HepG2 (cell line): ENCODE results near the gene NEURL2. TPM values are rescaled to one million over a fixed set of nuclear protein-coding genes. Genes with fewer than 3 reads are reported as not detected.

Source experiments
- ATAC-seq: fragments of 200-7000 bp; cut with Tn5 transposase; 3 replicates; pipeline ENCODE4 v1.9.1; 2020; ENCODE audit warnings: mild to moderate bottlenecking, moderate library complexity
- BruUV-seq: library from RNA; stranded (reverse); fragments of 400-500 nt; replicated peaks from 2 replicates; lab custom pipeline; 2021; lab: Mats Ljungman, UMichigan
- CTCF ChIA-PET: fragments of 300-600 bp; formaldehyde crosslinking; extraction: SDS; loops from one replicate; lab custom pipeline; 2021; ENCODE audit warnings: low total read pairs, inconsistent platforms, low intra/inter-chr PET ratio; lab: Yijun Ruan, JAX
- POLR2A ChIA-PET: fragments of 350-600 bp; sonication (Branson Sonifier 250); formaldehyde crosslinking; loops from one replicate; lab custom pipeline; 2020; ENCODE audit warnings: antibody characterized with exemption, inconsistent platforms; lab: Yijun Ruan, JAX
- DNase-seq: peaks from one replicate; pipeline ENCODE4 v3.0.0-alpha.2; 2015; ENCODE audit warnings: low spot score
- FAIRE-seq: peaks from 3 replicates; lab custom pipeline; 2011; peaks lifted over from hg19 to GRCh38; lab: Jason Lieb, UNC
- H2AFZ ChIP-seq: one replicate; pipeline ENCODE4 v1.6.1; 2011; ENCODE audit warnings: low read length, inconsistent platforms
- H3K27ac ChIP-seq: fragments of 300-600 bp; 3 replicates; pipeline ENCODE4 v1.8.0; 2011; ENCODE audit warnings: mixed run types, mild to moderate bottlenecking, mixed read lengths, low read length, inconsistent platforms; ENCODE audit not compliant: insufficient read depth; ENCODE audit errors: extremely low read length
- H3K27me3 ChIP-seq, 2 experiments: fragments of 200-600 bp in 1 of 2; 2 replicates in 1 of 2; 3 replicates in 1 of 2; pipeline versions ENCODE4 v1.6.0 to v1.8.0; 2011; ENCODE audit warnings: low read length in 2 of 2, mild to moderate bottlenecking in 2 of 2, moderate library complexity in 2 of 2, inconsistent platforms in 1 of 2; ENCODE audit not compliant: insufficient read depth in 2 of 2, control insufficient read depth in 1 of 2
- H3K36me3 ChIP-seq, 2 experiments: fragments of 200-600 bp in 1 of 2; replicated peaks in 1 of 2; 2 replicates in 1 of 2; 3 replicates in 1 of 2; pipeline versions ENCODE4 v1.5.1 to v1.8.0; 2011; ENCODE audit warnings: low read length in 2 of 2, inconsistent platforms in 1 of 2; ENCODE audit not compliant: insufficient read depth in 2 of 2, control insufficient read depth in 1 of 2
- H3K4me1 ChIP-seq: 2 replicates; pipeline ENCODE4 v1.5.1; 2012; ENCODE audit warnings: low read length, inconsistent platforms; ENCODE audit not compliant: insufficient read depth
- H3K4me2 ChIP-seq: 2 replicates; pipeline ENCODE4 v1.6.0; 2011; ENCODE audit warnings: low read depth, low read length, inconsistent platforms
- H3K4me3 ChIP-seq, 3 experiments: fragments of 200-600 bp in 1 of 3; sonication (generic), shearing (Covaris generic) in 1 of 3; replicated peaks in 1 of 3; 2 replicates each; pipeline ENCODE4 v1.5.1; 2011 to 2016; ENCODE audit warnings: low read length in 3 of 3, inconsistent platforms in 2 of 3, low read depth in 2 of 3, mild to moderate bottlenecking in 2 of 3, control low read depth in 1 of 3, mixed read lengths in 1 of 3; ENCODE audit not compliant: insufficient read depth in 1 of 3
- H3K79me2 ChIP-seq: one replicate; pipeline ENCODE4 v1.6.1; 2011; ENCODE audit warnings: low read length, inconsistent platforms; ENCODE audit not compliant: insufficient read depth
- H3K9ac ChIP-seq: 2 replicates; pipeline ENCODE4 v1.6.0; 2011; ENCODE audit warnings: mild to moderate bottlenecking, low read depth, low read length, inconsistent platforms; ENCODE audit not compliant: insufficient read depth
- H3K9me3 ChIP-seq: 2 replicates; pipeline ENCODE4 v1.5.1; 2012; ENCODE audit warnings: mild to moderate bottlenecking, low read length
- H4K20me1 ChIP-seq: 2 replicates; pipeline ENCODE4 v1.6.0; 2011; ENCODE audit warnings: inconsistent platforms, mild to moderate bottlenecking, low read length, moderate library complexity; ENCODE audit not compliant: insufficient read depth
- AGO2 ChIP-seq: fragments of 200-400 bp; formaldehyde crosslinking; optimal IDR thresholded peaks from 2 replicates; pipeline ENCODE3; 2017; ENCODE audit warnings: mild to moderate bottlenecking, low read depth, low read length, moderate library complexity
- ATM ChIP-seq: fragments of 450-650 bp; IDR thresholded peaks from 2 replicates; pipeline ENCODE4 v1.7.1; 2017; ENCODE audit warnings: mild to moderate bottlenecking, borderline replicate concordance
- HNRNPLL ChIP-seq: fragments of 200-400 bp; formaldehyde crosslinking; IDR thresholded peaks from 2 replicates; pipeline ENCODE4 v1.6.1; 2017; ENCODE audit warnings: mild to moderate bottlenecking, low read depth, low read length; ENCODE audit not compliant: poor library complexity, severe bottlenecking
- POGK ChIP-seq: sonication (generic); formaldehyde crosslinking; conservative IDR thresholded peaks from 2 replicates; pipeline ENCODE4 v1.8.0; 2022; ENCODE audit warnings: mild to moderate bottlenecking, moderate library complexity, missing genetic modification reagents
- REXO4 ChIP-seq: sonication (generic); formaldehyde crosslinking; IDR thresholded peaks from 2 replicates; pipeline ENCODE4 v1.8.0; 2022; ENCODE audit warnings: missing genetic modification reagents, mild to moderate bottlenecking, borderline replicate concordance
- RFX1 ChIP-seq: fragments of 450-650 bp; IDR thresholded peaks from 2 replicates; pipeline ENCODE4 v1.6.1; 2017
- SIN3A ChIP-seq: IDR thresholded peaks from 2 replicates; pipeline ENCODE4 v1.6.1; 2011; ENCODE audit warnings: low read depth, mild to moderate bottlenecking, control low read depth, low read length, borderline replicate concordance
- SMAD1 ChIP-seq: sonication (generic); formaldehyde crosslinking; IDR thresholded peaks from 2 replicates; pipeline ENCODE4 v1.4.0; 2020; ENCODE audit warnings: missing genetic modification reagents, low read depth, mild to moderate bottlenecking, borderline replicate concordance
- SMC3 ChIP-seq: IDR thresholded peaks from 2 replicates; pipeline ENCODE4 v1.6.1; 2011; ENCODE audit warnings: low read length, improper control_type of control experiment
- XBP1 ChIP-seq: sonication (generic); formaldehyde crosslinking; IDR thresholded peaks from 2 replicates; pipeline ENCODE4 v1.5.0; 2020; ENCODE audit warnings: missing genetic modification reagents
- ZNF143 ChIP-seq: sonication (generic); formaldehyde crosslinking; IDR thresholded peaks from 2 replicates; pipeline ENCODE4 v1.4.0; 2020; ENCODE audit warnings: missing genetic modification reagents
- ZNF230 ChIP-seq: sonication (generic); formaldehyde crosslinking; IDR thresholded peaks from 2 replicates; pipeline ENCODE4 v1.4.0; 2020; ENCODE audit warnings: mild to moderate bottlenecking, missing genetic modification reagents
- ZNF383 ChIP-seq: sonication (generic); formaldehyde crosslinking; IDR thresholded peaks from 2 replicates; pipeline ENCODE4 v1.4.0; 2020; ENCODE audit warnings: missing genetic modification reagents, mild to moderate bottlenecking, borderline replicate concordance
- ZNF652 ChIP-seq: IDR thresholded peaks from 2 replicates; pipeline ENCODE4 v1.6.1; 2016; ENCODE audit warnings: low read depth, borderline replicate concordance
- ZUFSP ChIP-seq: sonication (generic); formaldehyde crosslinking; IDR thresholded peaks from 2 replicates; pipeline ENCODE4 v1.9.0; 2021; ENCODE audit warnings: missing genetic modification reagents, mild to moderate bottlenecking, borderline replicate concordance
- whole genome bisulfite sequencing: methylation state at CpG from one replicate; pipeline ENCODE4 v1.1.6; 2017; ENCODE audit warnings: low lambda C conversion rate; 5-methylcytosine and 5-hydroxymethylcytosine counted together
- in situ Hi-C: cut with HindIII; loops from 2 replicates; pipeline ENCODE4 v1.10.0; 2017; ENCODE audit warnings: low pct_unique_long_range_greater_than_20kb; ENCODE audit not compliant: extremely low pct_ligation_motif_present
- intact Hi-C: fragments of 100-400 bp; cut with micrococcal nuclease; formaldehyde crosslinking; loops from one replicate; pipeline ENCODE4 v1.10.0; 2022; ENCODE audit not compliant: unreplicated experiment
- polyA plus RNA-seq, 8 experiments: library from polyadenylated mRNA; depleted of rRNA in 3 of 8; stranded (reverse) in 7 of 8; unstranded in 1 of 8; fragments of >200 nt; fragmentation: Illumina TruSeq in 4 of 8; extraction: Trizol in 4 of 8; gene quantifications; 2 replicates each; pipeline versions ENCODE4 v1.2.1 to v1.2.3, GENCODE V29; 2011 to 2016; ENCODE audit warnings: low read depth in 4 of 8, missing spikeins in 1 of 8, mixed read lengths in 1 of 8; ENCODE audit not compliant: insufficient read depth in 1 of 8
- total RNA-seq, 5 experiments: library from RNA; depleted of rRNA; stranded (reverse); fragments of >200 nt; fragmentation: Illumina TruSeq; extraction: Trizol; gene quantifications; 2 replicates each; pipeline ENCODE4 v1.2.3, GENCODE V29; 2016; ENCODE audit warnings: low read depth in 1 of 5

The NEURL2 gene
- total and polyA plus RNA-seq, 2 of the 13 experiments (the other 11 are each of a cell fraction or from before 2014, with no cell fraction given) = 7.2 to 9.7 TPM

GRCh38 chr20:45904583-45905504 lies 13.8 kb upstream of the NEURL2 start (continued):
- TF ChIP-seq ZNF230 (CRISPR knock-in tag) (no peak), ZNF383 (CRISPR knock-in tag) (no peak)

- peaks cover 18 to 19% of the 10 kb centered on the region in 2 experiments for H3K36me3 ChIP-seq
- FAIRE-seq = no peak
- no peaks in the 10 kb centered on the region for H4K20me1 ChIP-seq
- no peaks in the 10 kb centered on the region for H3K79me2 ChIP-seq
- no peaks in the 10 kb centered on the region for H3K27me3 ChIP-seq
- ChIA-PET POLR2A (interaction anchor here (0.8 to 4.7 kb wide), 9 partner anchors 12 to 44 kb away, joined by 3 to 38 read pairs (median 8); partner anchors contain the start of genes CTSA, NEURL2, PCIF1 and ZSWIM1), CTCF (no interaction called here)
- no peak overlapping the region for H3K9ac ChIP-seq
- intact Hi-C loops = no loop called here
- no peak overlapping the region for H3K4me2 ChIP-seq
- no peaks in the 10 kb centered on the region for H3K9me3 ChIP-seq
- DNase-seq = no peak
- no TSS peak for BruUV-seq
- no peak overlapping the region for H3K27ac ChIP-seq
- in situ Hi-C loops = no loop called here
- ATAC-seq = no peak
- WGBS = 94% methylated on average over 14 of the region's 14 CpGs
- no peak overlapping the region for H2AFZ ChIP-seq
- H3K4me1 ChIP-seq = peaks cover 31% of the 10 kb centered on the region
- no peak overlapping the region for H3K4me3 ChIP-seq
- TF ChIP-seq ZUFSP = 0 out of 2 replicates have a peak, but pooled peaks have one; percentile 9
- TF ChIP-seq ZNF143 = no peak
- peak; percentile 93 for TF ChIP-seq AGO2
- TF ChIP-seq ATM = no peak
- TF ChIP-seq REXO4 = no peak
- no peak for TF ChIP-seq SMC3
- no peak for TF ChIP-seq POGK
- 0 out of 2 replicates have a peak, but pooled peaks have one; percentile 62 for TF ChIP-seq SMAD1 (CRISPR knock-in tag)
- no peak for TF ChIP-seq SIN3A
- TF ChIP-seq HNRNPLL = no peak
- no peak for TF ChIP-seq XBP1 (CRISPR knock-in tag)
- no peak for TF ChIP-seq ZNF652 (CRISPR knock-in tag)
- TF ChIP-seq RFX1 = no peak
These were observed 11.2 kb upstream of the NEURL2 start for GRCh38 chr20:45902199-45902701.
